ENCODE data around the gene FAM50A.

The FAM50A gene

GRCh38 chrX:154430479-154430878 is 13.5 kb upstream of the FAM50A start:
- Histone ChIP-seq H3K36me3 (ENCODE audit: insufficient read depth, insufficient read length, low read length) (peaks cover 28% of the 10 kb centered on the region), H3K9ac (ENCODE audit: insufficient read length, low read depth) (no peak overlapping the region), H3K9me3 (ENCODE audit: insufficient read depth, low read length) (no peaks in the 10 kb centered on the region), H3K4me3 (ENCODE audit: insufficient read length, low read depth) (no peak overlapping the region), H3K4me1 (ENCODE audit: insufficient read depth, insufficient read length) (peaks cover 3% of the 10 kb centered on the region), H3K27me3 (ENCODE audit: insufficient read depth, insufficient read length) (no peaks in the 10 kb centered on the region)
- no peak for DNase-seq (ENCODE audit: low read depth, low spot score)
- TF ChIP-seq SUZ12 (IDR thresholded peaks at IDR 0.05; ENCODE audit: extremely low read depth, insufficient read depth, insufficient read length) (no peak), YY1 (IDR thresholded peaks at IDR 0.05; ENCODE audit: insufficient read depth, insufficient read length) (no peak), ZNF274 (IDR thresholded peaks at IDR 0.05; ENCODE audit: low read depth, low read length) (no peak)

- H3K4me1 ChIP-seq (ENCODE audit: insufficient read depth, insufficient read length): peaks cover 3% of the 10 kb centered on the region
- no peaks in the 10 kb centered on the region for H3K27me3 ChIP-seq (ENCODE audit: insufficient read depth, insufficient read length)
- DNase-seq (ENCODE audit: low read depth, low spot score): no peak
- no peaks in the 10 kb centered on the region for H3K9me3 ChIP-seq (ENCODE audit: insufficient read depth, low read length)
- H3K36me3 ChIP-seq (ENCODE audit: insufficient read depth, insufficient read length, low read length): peaks cover 32% of the 10 kb centered on the region
- no peak for TF ChIP-seq ZNF274 (IDR thresholded peaks at IDR 0.05; ENCODE audit: low read depth, low read length)
- no peak overlapping the region for H3K9ac ChIP-seq (ENCODE audit: insufficient read length, low read depth)
- H3K4me3 ChIP-seq (ENCODE audit: insufficient read length, low read depth): no peak overlapping the region
Measured at GRCh38 chrX:154430916-154431315, 13.0 kb upstream of the FAM50A start.

GRCh38 chrX:154431341-154431740 is 12.6 kb upstream of the FAM50A start:
- Histone ChIP-seq H3K27me3 (ENCODE audit: insufficient read depth, insufficient read length) (no peaks in the 10 kb centered on the region), H3K36me3 (ENCODE audit: insufficient read depth, insufficient read length, low read length) (peaks cover 36% of the 10 kb centered on the region), H3K9ac (ENCODE audit: insufficient read length, low read depth) (no peak overlapping the region), H3K4me1 (ENCODE audit: insufficient read depth, insufficient read length) (peaks cover 3% of the 10 kb centered on the region), H3K4me3 (ENCODE audit: insufficient read length, low read depth) (no peak overlapping the region), H3K9me3 (ENCODE audit: insufficient read depth, low read length) (no peaks in the 10 kb centered on the region)
- TF ChIP-seq SUZ12 (IDR thresholded peaks at IDR 0.05; ENCODE audit: extremely low read depth, insufficient read depth, insufficient read length): no peak
- no peak for TF ChIP-seq ZNF274 (IDR thresholded peaks at IDR 0.05; ENCODE audit: low read depth, low read length)
- TF ChIP-seq YY1 (IDR thresholded peaks at IDR 0.05; ENCODE audit: insufficient read depth, insufficient read length): no peak
- DNase-seq (ENCODE audit: low read depth, low spot score): no peak

- H3K36me3 ChIP-seq (ENCODE audit: insufficient read depth, insufficient read length, low read length): peaks cover 36% of the 10 kb centered on the region
Measured at GRCh38 chrX:154432210-154432609, 11.7 kb upstream of the FAM50A start.

GRCh38 chrX:154433605-154434004 is 10.3 kb upstream of the FAM50A start:
- H3K9ac ChIP-seq (ENCODE audit: insufficient read length, low read depth): no peak overlapping the region
- no peaks in the 10 kb centered on the region for H3K9me3 ChIP-seq (ENCODE audit: insufficient read depth, low read length)
- peaks cover 3% of the 10 kb centered on the region for H3K4me1 ChIP-seq (ENCODE audit: insufficient read depth, insufficient read length)
- no peaks in the 10 kb centered on the region for H3K27me3 ChIP-seq (ENCODE audit: insufficient read depth, insufficient read length)
- H3K4me3 ChIP-seq (ENCODE audit: insufficient read length, low read depth): no peak overlapping the region
- no peak for DNase-seq (ENCODE audit: low read depth, low spot score)
- TF ChIP-seq SUZ12 (IDR thresholded peaks at IDR 0.05; ENCODE audit: extremely low read depth, insufficient read depth, insufficient read length) (no peak), YY1 (IDR thresholded peaks at IDR 0.05; ENCODE audit: insufficient read depth, insufficient read length) (no peak), ZNF274 (IDR thresholded peaks at IDR 0.05; ENCODE audit: low read depth, low read length) (no peak)
- H3K36me3 ChIP-seq (ENCODE audit: insufficient read depth, insufficient read length, low read length): peaks cover 43% of the 10 kb centered on the region

More at GRCh38 chrX:154432210-154432609, 11.7 kb upstream of the FAM50A start:
- Histone ChIP-seq H3K9me3 (ENCODE audit: insufficient read depth, low read length) (no peaks in the 10 kb centered on the region), H3K9ac (ENCODE audit: insufficient read length, low read depth) (no peak overlapping the region), H3K4me1 (ENCODE audit: insufficient read depth, insufficient read length) (peaks cover 3% of the 10 kb centered on the region), H3K4me3 (ENCODE audit: insufficient read length, low read depth) (no peak overlapping the region), H3K27me3 (ENCODE audit: insufficient read depth, insufficient read length) (no peaks in the 10 kb centered on the region)
- TF ChIP-seq SUZ12 (IDR thresholded peaks at IDR 0.05; ENCODE audit: extremely low read depth, insufficient read depth, insufficient read length): no peak
- TF ChIP-seq ZNF274 (IDR thresholded peaks at IDR 0.05; ENCODE audit: low read depth, low read length): no peak
- TF ChIP-seq YY1 (IDR thresholded peaks at IDR 0.05; ENCODE audit: insufficient read depth, insufficient read length): no peak
- DNase-seq (ENCODE audit: low read depth, low spot score): no peak

GRCh38 chrX:154434394-154435168 is 9.4 kb upstream of the FAM50A start:
- Histone ChIP-seq H3K4me1 (ENCODE audit: insufficient read depth, insufficient read length) (peaks cover 3% of the 10 kb centered on the region), H3K9ac (ENCODE audit: insufficient read length, low read depth) (no peak overlapping the region)
- no peak for DNase-seq (ENCODE audit: low read depth, low spot score)

GRCh38 chrX:154435171-154435733 is 8.7 kb upstream of the FAM50A start:
- Histone ChIP-seq H3K36me3 (ENCODE audit: insufficient read depth, insufficient read length, low read length) (peaks cover 56% of the 10 kb centered on the region), H3K27me3 (ENCODE audit: insufficient read depth, insufficient read length) (no peaks in the 10 kb centered on the region), H3K9me3 (ENCODE audit: insufficient read depth, low read length) (no peaks in the 10 kb centered on the region), H3K9ac (ENCODE audit: insufficient read length, low read depth) (no peak overlapping the region), H3K4me3 (ENCODE audit: insufficient read length, low read depth) (no peak overlapping the region), H3K4me1 (ENCODE audit: insufficient read depth, insufficient read length) (peaks cover 3% of the 10 kb centered on the region)
- DNase-seq (ENCODE audit: low read depth, low spot score): no peak
- TF ChIP-seq SUZ12 (IDR thresholded peaks at IDR 0.05; ENCODE audit: extremely low read depth, insufficient read depth, insufficient read length) (no peak), YY1 (IDR thresholded peaks at IDR 0.05; ENCODE audit: insufficient read depth, insufficient read length) (no peak), ZNF274 (IDR thresholded peaks at IDR 0.05; ENCODE audit: low read depth, low read length) (no peak)

More at GRCh38 chrX:154434394-154435168, 9.4 kb upstream of the FAM50A start:
- Histone ChIP-seq H3K27me3 (ENCODE audit: insufficient read depth, insufficient read length) (no peaks in the 10 kb centered on the region), H3K36me3 (ENCODE audit: insufficient read depth, insufficient read length, low read length) (peaks cover 51% of the 10 kb centered on the region), H3K9me3 (ENCODE audit: insufficient read depth, low read length) (no peaks in the 10 kb centered on the region), H3K4me3 (ENCODE audit: insufficient read length, low read depth) (no peak overlapping the region)
- no peak for TF ChIP-seq SUZ12 (IDR thresholded peaks at IDR 0.05; ENCODE audit: extremely low read depth, insufficient read depth, insufficient read length)
- no peak for TF ChIP-seq YY1 (IDR thresholded peaks at IDR 0.05; ENCODE audit: insufficient read depth, insufficient read length)
- TF ChIP-seq ZNF274 (IDR thresholded peaks at IDR 0.05; ENCODE audit: low read depth, low read length): no peak

Data from NT2/D1 (cell line).